NCI-H526 treated with DMSO at 0.1 percent for 48 hours (cell line): ENCODE results near the gene LIMK2.
"Not testable (repeated sequence)": the region's sequence is repeated elsewhere in the genome, so short reads cannot be mapped to it uniquely, and the experiment has no call there.

Experiments used
- DNase-seq: peaks from one replicate; lab custom pipeline; 2025; lab: John Stamatoyannopoulos, UW

LIMK2 gene

DNA sequence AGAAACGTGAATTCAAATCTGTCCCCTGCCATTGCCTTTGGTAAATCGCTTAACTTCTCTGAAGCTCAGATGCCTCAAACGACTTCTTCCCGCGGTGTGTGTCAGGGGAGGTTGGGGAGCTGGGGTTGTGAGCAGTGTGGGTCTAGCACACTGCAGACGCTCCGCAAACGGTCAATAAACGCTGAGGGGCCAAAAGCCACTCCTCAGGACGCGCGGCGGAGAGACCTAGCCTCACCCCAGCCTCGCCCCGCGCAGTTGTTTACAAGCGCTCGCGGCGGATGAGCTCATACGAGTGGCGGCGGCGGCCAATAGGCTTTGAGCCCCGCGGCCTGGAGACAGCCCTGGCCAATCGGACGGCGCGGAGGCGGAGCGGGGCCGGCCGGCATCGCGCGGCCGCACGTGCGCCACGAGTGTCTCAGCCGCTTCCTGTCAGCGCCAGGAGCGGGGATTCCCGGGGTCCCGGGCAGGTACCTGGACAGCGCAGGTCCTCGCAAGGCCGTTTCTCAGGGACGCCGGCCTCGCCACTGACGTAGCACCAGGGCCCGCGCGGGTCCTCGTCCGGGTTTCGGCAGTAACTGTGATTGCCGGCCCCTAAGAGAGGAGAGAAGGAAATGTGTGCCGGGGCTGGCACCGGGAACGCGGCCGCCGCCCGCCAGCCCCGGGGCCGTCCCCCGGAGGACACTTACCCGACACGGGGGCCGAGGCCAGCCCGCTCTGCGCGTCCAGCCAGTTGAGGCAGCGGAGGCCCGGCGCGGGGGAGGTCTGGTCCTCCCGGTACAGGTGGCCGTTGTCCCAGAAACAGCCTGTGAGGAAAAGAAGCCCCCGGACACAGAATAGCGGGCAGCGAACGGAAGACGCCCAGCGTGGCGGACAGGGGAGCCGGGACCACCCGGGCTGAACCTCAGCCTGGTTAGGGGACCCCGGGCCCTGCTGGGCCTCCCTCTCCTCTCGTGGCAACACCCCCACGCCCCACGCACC is 78.7 kb downstream of the LIMK2 start:
- DNase-seq = peak; percentile 85

DNA sequence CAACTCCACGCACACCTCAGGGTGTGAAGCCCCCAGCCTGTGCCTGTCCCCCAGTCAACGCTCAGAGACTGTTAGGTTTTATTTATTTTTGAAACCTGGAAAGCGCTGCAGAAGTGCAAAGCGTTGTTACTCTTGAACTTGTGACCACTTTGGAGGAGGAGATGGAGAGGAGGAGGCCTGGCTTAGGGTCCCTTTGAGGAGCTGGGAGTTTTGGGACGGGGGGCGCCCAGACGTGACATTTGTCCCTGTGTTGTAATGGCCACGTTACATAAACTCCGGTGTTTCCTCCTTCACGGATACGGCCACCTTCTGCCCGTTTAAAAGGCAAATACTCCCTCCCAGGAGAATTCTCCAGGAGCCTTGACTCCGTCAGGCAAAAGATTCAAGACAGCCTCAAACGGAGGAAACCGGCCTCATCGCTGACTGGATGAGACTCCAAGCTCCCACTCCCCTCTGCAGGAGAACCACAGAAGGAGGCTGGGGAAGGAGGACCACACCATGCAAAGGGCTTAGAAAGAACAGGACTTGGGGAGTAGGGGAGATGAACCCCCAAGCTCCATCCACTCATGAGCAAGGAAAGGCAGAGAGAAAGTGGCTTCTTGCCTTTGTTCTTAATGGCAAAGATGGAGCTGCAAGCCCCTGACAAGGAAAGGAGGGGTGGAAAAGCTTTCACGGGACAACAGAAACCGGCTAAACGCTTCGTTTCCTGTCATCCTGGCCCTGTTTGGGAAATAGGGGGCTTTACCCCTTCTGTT is 79.6 kb downstream of the LIMK2 start:
- DNase-seq = no peak

GRCh38 chr22:31292236-31292989 is 80.3 kb downstream of the LIMK2 start, which contains the start of gene PIK3IP1:
PIK3IP1 (minus strand) TSS chr22:31292488; CDS start chr22:31292344, 144 bp downstream.
- peak; percentile 81 for DNase-seq

- no peak for DNase-seq
These were observed 83.3 kb downstream of the LIMK2 start for GRCh38 chr22:31295360-31295759.

DNA sequence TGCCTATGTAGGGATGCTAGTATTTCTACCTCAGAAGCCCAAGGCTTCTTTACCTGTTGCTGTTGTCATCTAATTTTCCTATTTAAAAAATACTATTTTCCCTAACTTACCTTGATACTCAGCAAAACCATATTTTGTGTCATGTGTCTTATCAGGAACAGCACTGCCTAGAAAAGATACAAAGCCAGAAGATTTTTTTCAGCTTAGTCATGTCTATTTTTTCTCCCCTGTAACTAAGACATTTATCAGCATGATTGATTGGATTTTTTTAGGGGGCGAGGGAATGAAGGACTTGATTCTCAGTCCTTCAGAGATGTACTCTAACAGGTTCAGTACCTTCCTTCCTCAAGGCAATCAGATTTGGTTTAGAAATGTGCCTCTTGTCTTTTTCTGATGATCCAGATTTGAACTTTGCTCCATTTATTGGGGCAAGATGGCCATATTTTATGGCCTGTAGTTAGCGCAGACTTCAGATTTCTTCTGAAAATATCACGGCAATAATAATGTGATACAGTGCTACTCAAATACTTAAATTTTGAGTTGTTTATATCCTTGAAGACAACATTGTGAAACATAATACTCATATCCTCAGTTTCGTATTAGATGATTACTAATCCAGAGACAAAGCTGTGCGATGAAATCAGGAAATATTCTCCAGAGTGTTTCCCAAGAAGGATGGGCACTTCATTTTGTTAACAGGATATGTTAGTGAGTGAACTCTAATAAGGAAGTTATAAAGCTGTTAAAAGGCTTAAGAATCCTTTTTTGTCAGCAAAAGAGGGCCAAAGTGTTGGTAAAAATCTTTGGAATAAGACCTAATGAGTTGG is 83.9 kb downstream of the LIMK2 start:
- no peak for DNase-seq

DNA sequence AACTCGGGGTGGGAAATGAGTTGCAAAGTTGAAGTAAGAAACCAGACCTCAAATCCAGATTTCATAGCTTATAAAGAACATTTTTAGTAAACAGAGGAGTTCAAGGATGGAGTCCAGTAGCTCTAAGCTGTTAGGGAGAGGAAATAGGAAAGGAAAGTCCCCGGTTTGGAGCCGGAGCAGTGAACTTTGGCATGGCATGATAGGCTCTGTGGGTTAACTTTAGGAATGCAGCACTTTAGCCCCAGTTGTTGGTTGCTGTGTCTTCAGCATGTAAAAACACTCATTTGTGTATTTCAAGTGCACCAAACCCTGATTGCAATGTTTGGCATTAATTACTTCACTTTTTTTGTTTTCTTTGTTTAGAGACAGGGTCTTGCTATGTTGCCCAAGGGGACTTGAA is 88.8 kb downstream of the LIMK2 start:
- DNase-seq = no peak

- DNase-seq = no peak
These were observed 89.9 kb downstream of the LIMK2 start for GRCh38 chr22:31302006-31302405.

DNA sequence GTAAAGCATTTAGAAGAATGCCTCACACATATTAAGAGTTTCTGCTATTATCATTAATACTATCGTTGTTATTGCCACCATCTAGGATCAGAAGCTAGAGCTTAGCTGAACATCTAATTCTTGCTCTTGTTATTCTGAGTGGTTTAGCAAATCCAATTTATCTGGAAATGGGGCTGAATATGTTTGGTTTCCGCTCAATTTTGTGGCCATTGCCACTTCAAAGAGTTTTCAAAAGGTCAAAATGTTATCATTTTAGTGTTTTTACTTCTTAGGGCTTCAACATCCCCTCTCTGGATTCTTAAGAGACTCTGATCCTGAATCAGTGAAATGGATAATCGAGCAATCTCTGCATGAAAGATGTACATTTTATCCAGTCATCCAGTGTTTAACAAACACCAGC is 90.4 kb downstream of the LIMK2 start:
- DNase-seq = no peak

GRCh38 chr22:31305194-31305593 is 93.1 kb downstream of the LIMK2 start:
- no peak for DNase-seq

- DNase-seq = no peak
These were observed 96.1 kb downstream of the LIMK2 start for GRCh38 chr22:31308181-31308580.

DNA sequence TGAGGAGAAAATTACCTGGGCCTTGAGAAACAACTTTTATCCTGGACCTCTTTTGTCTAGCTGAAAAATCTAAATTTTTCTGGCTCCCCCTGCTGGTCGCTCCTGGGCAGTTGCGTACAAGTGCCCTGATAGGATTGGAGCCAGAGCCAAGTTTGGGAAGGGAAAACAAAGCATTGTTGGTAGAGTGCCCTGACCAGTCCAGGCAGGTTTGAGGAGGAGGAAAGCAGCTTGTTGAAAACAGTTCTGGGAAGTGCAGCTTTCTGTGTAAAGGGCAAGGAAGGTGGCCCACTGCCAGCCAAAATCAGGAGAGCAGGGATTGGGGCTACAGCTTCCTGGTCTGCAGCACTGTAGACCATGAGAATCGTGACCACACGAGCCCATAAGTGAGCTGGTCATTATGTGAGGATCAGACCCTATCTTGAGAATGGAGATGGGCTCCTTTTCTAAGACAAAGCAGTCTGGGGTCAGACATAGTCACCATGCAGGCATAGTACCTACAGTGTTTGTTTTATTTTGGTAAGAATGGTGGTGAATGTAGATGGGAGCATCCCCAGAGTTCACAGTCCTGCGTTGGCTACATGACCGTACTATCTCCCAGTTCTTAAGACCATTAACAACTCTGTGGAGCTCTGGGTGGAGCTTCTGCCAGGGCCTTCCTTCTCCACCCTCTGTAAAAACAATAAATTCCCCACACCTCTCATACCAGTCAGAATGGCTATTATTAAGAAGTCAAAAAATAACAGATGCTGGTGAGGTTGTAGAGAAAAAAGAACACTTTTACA is 101.5 kb downstream of the LIMK2 start:
- DNase-seq = peak; percentile 24

DNA sequence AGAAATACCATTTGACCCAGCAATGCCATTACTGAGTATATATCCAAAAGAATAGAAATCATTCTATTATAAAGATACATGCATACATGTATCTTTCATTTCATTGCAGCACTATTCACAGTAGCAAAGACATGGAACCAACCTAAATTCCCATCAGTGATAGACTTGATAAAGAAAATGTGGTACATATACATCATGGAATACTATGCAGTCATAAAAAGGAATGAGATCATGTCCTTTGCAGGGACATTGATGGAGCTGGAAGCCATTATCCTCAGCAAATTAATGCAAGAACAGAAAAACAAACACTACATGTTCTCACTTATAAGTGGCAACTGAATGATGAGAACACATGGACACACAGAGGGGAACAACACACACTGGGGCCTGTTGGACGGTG is 102.1 kb downstream of the LIMK2 start:
- not testable (repeated sequence) for DNase-seq

GRCh38 chr22:31321421-31321820 is 109.3 kb downstream of the LIMK2 start:
- DNase-seq = no peak

- no peak for DNase-seq
These were observed 111.8 kb downstream of the LIMK2 start for GRCh38 chr22:31323578-31324550.

DNA sequence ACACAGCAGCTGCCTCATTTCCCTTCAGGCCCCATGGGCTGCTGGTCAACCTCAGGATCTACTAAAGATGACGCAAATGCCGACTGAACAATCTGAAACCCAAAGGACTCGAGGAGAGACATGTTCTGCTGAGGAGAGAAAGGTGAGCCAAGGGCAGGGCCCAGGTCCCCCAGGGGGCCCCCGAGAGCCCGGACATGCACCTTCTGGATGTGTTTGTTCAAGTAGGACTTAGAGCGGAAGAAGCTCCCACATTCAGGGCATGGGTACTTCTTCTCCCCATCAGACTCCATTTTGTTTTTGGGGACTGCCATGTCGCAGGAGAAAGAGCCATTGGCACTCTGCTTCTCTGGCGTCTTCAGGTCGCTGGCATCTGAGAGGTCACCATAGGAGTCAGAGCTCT is 114.8 kb downstream of the LIMK2 start:
- DNase-seq = no peak

DNA sequence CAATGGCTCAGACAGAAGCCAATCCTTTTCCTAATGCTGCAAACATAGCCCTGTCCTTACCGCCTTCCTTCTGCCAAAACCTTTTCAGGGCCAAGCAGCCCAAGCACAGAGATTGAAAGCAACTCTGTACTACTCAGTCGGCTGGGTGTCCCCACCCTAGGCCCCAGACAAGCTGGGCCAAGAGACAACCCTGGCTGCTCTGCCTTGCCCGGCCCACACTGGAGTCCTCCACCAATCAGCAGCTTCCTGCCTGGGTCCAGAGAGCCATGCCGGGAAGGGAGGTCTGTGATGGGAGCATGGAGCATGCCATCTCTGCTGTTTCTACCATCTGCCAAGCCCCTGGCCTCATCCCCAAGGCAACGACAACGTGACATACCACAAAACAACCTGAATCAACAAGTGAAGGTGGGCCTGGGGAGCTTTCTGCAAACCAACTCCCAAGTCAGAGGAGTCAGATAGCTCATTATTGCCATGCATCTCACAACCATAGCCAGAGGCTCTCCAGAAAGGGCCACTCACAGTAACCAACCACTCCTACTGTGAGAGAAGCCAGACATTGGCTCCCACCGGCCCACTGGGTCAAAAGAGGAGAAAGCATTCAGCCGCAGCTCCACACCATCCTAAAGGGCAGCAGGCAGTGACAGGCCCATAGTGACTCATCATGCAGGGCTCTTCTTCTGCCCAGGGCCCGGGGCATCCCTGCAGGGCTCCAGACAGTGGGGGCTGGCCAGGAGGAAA is 115.9 kb downstream of the LIMK2 start:
- no peak for DNase-seq

DNA sequence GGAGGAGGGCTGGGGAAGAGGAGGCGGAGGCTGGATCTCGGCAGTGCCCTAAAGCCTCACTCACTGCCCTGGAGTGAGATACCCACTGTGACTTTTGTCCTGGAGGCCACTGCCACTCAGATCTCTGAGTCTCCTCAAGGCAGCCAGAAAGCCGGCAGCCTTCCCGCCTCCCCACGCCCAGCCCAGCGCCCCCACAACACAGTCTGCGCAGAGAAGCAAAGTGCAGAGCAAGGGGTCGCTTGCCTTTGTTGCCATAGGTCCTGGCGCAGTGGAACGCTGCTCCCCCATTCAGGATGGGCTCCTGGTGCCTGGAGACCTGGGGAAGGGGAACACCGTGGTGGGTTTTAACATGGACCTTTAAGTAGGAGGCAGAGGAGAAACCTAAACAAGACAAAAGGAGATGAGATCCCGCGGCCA is 116.5 kb downstream of the LIMK2 start:
- DNase-seq = no peak

DNA sequence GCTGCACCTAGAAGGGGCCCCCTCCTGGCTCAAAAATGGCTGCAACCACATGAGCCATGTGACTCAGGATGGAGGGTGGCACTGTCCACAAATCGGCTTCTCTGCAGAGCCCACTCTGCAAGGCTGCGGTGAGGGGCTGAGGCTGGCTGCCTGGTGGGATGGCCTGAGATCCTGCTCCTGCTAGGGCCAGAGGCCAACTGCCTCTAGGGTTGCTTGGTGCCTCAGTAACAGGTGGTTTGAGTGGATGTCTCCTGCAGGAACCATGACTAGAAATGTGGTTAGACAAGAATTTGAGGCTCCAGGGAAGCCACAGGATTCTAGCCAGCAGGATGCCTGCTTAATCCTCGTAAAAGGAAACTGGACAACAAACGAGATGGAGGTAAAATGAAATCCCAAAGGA is 116.9 kb downstream of the LIMK2 start:
- DNase-seq = no peak
